Panc1 (cell line): ENCODE results near the gene SNCB. TPM values are rescaled to one million over a fixed set of nuclear protein-coding genes. Genes with fewer than 3 reads are reported as not detected.
"Not testable (repeated sequence)": the region's sequence is repeated elsewhere in the genome, so short reads cannot be mapped to it uniquely, and the experiment has no call there.

Experiments
- ATAC-seq: fragments of 200-7000 bp; cut with Tn5 transposase; 2 replicates; pipeline ENCODE4 v1.9.1; 2020; ENCODE audit warnings: mild to moderate bottlenecking, moderate library complexity
- BruUV-seq: library from RNA; stranded (reverse); fragments of 400-500 nt; replicated peaks from 2 replicates; lab custom pipeline; 2021; lab: Mats Ljungman, UMichigan
- CTCF ChIA-PET: fragments of 300-600 bp; sonication (Branson Sonifier 250); formaldehyde crosslinking; loops from one replicate; lab custom pipeline; 2022; ENCODE audit warnings: antibody characterized with exemption; lab: Charles Lee
- POLR2A ChIA-PET: fragments of 300-600 bp; sonication (Branson Sonifier 250); formaldehyde crosslinking; loops from one replicate; lab custom pipeline; 2022; ENCODE audit warnings: antibody characterized with exemption; lab: Charles Lee
- DNase-seq: peaks from one replicate; pipeline ENCODE4 v3.0.0-alpha.2; 2010; ENCODE audit warnings: low read depth, low spot score
- H3K27ac ChIP-seq: 2 replicates; pipeline ENCODE4 v1.5.1; 2011; ENCODE audit warnings: mild to moderate bottlenecking, low read length, inconsistent platforms
- H3K27me3 ChIP-seq: fragments of 200-500 bp; sonication (Bioruptor generic); 2 replicates; pipeline ENCODE4 v1.6.0; 2014; ENCODE audit warnings: low read length, inconsistent platforms; ENCODE audit not compliant: control insufficient read depth, insufficient read depth
- H3K36me3 ChIP-seq: fragments of 200-500 bp; sonication (Bioruptor generic); 2 replicates; pipeline ENCODE4 v1.5.1; 2014; ENCODE audit warnings: inconsistent platforms, mild to moderate bottlenecking, low read length, moderate library complexity; ENCODE audit not compliant: control insufficient read depth, insufficient read depth
- H3K4me1 ChIP-seq: 2 replicates; pipeline ENCODE4 v1.5.1; 2011; ENCODE audit warnings: inconsistent platforms, mild to moderate bottlenecking, low read length, moderate library complexity; ENCODE audit not compliant: control insufficient read depth, insufficient read depth
- H3K4me3 ChIP-seq, 2 experiments: 2 replicates each; pipeline ENCODE4 v1.5.1; 2011 to 2012; ENCODE audit warnings: low read depth in 2 of 2, low read length in 2 of 2, mild to moderate bottlenecking in 2 of 2, inconsistent platforms in 1 of 2, moderate library complexity in 1 of 2
- H3K9me3 ChIP-seq: fragments of 200-500 bp; sonication (Bioruptor generic); 2 replicates; pipeline ENCODE4 v1.5.1; 2014; ENCODE audit warnings: low read depth, mild to moderate bottlenecking, inconsistent platforms, low read length, moderate library complexity; ENCODE audit not compliant: control insufficient read depth, insufficient read depth
- POLR2AphosphoS5 ChIP-seq: IDR thresholded peaks from 2 replicates; pipeline ENCODE4 v1.6.1; 2012; ENCODE audit warnings: mild to moderate bottlenecking, low read depth, low read length, moderate library complexity
- SIN3A ChIP-seq: IDR thresholded peaks from 2 replicates; pipeline ENCODE4 v1.6.1; 2012; ENCODE audit warnings: low read depth, mild to moderate bottlenecking, low read length, moderate library complexity, borderline replicate concordance; ENCODE audit not compliant: insufficient read depth
- TCF7L2 ChIP-seq: IDR thresholded peaks from 2 replicates; pipeline ENCODE4 v1.6.1; 2011; ENCODE audit warnings: mild to moderate bottlenecking, low read depth, low read length, inconsistent platforms
- in situ Hi-C: cut with HindIII; loops from 2 replicates; pipeline ENCODE4 v1.10.0; 2016; ENCODE audit warnings: low sequenced_read_pairs, low pct_unique_long_range_greater_than_20kb
- intact Hi-C: fragments of 100-400 bp; cut with micrococcal nuclease; formaldehyde crosslinking; loops from one replicate; pipeline ENCODE4 v1.10.0; 2022; ENCODE audit not compliant: unreplicated experiment
- total RNA-seq: library from RNA; stranded (reverse); gene quantifications from one replicate; pipeline ENCODE4 v1.2.1, GENCODE V29; 2021; ENCODE audit not compliant: unreplicated experiment
- TF ChIP-seq, protein P1 (sequence below): fragments of 450-650 bp; IDR thresholded peaks from 2 replicates; pipeline ENCODE4 v1.5.1; 2017; ENCODE audit warnings: mild to moderate bottlenecking
- TF ChIP-seq, protein P2 (sequence below), 2 experiments: IDR thresholded peaks; 2 replicates each; pipeline ENCODE4 v1.6.1; 2011 to 2012; ENCODE audit warnings: low read depth in 2 of 2, control low read depth in 1 of 2, low read length in 1 of 2, mild to moderate bottlenecking in 1 of 2, moderate library complexity in 1 of 2; ENCODE audit not compliant: insufficient read depth in 1 of 2

The SNCB gene
- total RNA-seq, 1 experiment from 2014 or later: 0.77 TPM

DNA sequence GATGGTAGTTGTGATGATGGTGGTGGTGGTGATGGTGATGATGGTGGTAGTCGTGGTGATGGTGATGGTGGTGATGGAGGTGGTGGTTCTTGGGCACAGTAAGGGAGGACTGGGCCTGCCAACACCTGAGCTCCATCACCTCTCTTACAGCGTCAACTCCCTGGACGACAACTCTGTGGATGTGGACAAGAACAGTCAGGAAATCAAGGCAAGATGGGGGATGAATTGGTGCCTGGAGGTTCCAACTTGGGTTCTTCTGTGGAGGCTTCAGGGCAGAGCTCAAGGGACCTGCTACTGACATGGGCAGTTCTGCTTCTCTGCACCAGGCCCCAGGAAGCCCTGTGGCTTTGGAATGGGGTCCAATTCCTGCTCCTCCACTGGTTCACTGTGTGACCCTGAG lies 37.8 kb downstream of the SNCB start:
- Histone ChIP-seq H3K36me3 (no peaks in the 10 kb centered on the region), H3K9me3 (no peaks in the 10 kb centered on the region), H3K27ac (no peak overlapping the region), H3K4me1 (no peaks in the 10 kb centered on the region), H3K27me3 (no peaks in the 10 kb centered on the region), H3K4me3 (no peak overlapping the region)
- no TSS peak for BruUV-seq
- TF ChIP-seq TCF7L2 (no peak), SIN3A (no peak), POLR2AphosphoS5 (no peak)
- TF ChIP-seq, protein P1, sequence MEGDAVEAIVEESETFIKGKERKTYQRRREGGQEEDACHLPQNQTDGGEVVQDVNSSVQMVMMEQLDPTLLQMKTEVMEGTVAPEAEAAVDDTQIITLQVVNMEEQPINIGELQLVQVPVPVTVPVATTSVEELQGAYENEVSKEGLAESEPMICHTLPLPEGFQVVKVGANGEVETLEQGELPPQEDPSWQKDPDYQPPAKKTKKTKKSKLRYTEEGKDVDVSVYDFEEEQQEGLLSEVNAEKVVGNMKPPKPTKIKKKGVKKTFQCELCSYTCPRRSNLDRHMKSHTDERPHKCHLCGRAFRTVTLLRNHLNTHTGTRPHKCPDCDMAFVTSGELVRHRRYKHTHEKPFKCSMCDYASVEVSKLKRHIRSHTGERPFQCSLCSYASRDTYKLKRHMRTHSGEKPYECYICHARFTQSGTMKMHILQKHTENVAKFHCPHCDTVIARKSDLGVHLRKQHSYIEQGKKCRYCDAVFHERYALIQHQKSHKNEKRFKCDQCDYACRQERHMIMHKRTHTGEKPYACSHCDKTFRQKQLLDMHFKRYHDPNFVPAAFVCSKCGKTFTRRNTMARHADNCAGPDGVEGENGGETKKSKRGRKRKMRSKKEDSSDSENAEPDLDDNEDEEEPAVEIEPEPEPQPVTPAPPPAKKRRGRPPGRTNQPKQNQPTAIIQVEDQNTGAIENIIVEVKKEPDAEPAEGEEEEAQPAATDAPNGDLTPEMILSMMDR: no peak
- TF ChIP-seq, protein P2, sequence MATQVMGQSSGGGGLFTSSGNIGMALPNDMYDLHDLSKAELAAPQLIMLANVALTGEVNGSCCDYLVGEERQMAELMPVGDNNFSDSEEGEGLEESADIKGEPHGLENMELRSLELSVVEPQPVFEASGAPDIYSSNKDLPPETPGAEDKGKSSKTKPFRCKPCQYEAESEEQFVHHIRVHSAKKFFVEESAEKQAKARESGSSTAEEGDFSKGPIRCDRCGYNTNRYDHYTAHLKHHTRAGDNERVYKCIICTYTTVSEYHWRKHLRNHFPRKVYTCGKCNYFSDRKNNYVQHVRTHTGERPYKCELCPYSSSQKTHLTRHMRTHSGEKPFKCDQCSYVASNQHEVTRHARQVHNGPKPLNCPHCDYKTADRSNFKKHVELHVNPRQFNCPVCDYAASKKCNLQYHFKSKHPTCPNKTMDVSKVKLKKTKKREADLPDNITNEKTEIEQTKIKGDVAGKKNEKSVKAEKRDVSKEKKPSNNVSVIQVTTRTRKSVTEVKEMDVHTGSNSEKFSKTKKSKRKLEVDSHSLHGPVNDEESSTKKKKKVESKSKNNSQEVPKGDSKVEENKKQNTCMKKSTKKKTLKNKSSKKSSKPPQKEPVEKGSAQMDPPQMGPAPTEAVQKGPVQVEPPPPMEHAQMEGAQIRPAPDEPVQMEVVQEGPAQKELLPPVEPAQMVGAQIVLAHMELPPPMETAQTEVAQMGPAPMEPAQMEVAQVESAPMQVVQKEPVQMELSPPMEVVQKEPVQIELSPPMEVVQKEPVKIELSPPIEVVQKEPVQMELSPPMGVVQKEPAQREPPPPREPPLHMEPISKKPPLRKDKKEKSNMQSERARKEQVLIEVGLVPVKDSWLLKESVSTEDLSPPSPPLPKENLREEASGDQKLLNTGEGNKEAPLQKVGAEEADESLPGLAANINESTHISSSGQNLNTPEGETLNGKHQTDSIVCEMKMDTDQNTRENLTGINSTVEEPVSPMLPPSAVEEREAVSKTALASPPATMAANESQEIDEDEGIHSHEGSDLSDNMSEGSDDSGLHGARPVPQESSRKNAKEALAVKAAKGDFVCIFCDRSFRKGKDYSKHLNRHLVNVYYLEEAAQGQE (IDR thresholded peaks at IDR 0.05; ENCODE audit: insufficient read depth in 1 of 2, low read depth in 2 of 2, low read length in 1 of 2): no peak
- no peak for DNase-seq
- intact Hi-C loops (no loop called here), in situ Hi-C loops (no loop called here)
- POLR2A ChIA-PET: no interaction called here
- CTCF ChIA-PET: no interaction called here
- ATAC-seq: no peak

DNA sequence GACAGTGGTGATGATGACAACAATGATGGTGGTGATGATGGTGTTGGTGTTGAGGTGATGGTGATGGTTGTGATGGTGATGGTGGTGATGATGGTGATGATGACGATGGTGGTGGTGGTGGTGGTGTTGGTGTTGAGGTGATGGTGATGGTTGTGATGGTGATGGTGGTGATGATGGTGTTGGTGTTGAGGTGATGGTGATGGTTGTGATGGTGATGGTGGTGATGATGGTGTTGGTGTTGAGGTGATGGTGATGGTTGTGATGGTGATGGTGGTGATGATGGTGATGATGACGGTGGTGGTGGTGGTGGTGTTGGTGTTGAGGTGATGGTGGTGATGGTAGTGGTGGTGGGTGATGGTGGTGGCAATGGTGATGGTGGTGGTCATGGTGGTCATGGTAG lies 38.7 kb downstream of the SNCB start:
- H3K36me3 ChIP-seq, CTCF ChIA-PET, in situ Hi-C loops, ATAC-seq, H3K27me3 ChIP-seq, H3K27ac ChIP-seq, DNase-seq, BruUV-seq, H3K4me3 ChIP-seq, H3K9me3 ChIP-seq, POLR2A ChIA-PET, intact Hi-C loops, H3K4me1 ChIP-seq: not testable (repeated sequence)

- DNase-seq (no peak), ATAC-seq (no peak)
- BruUV-seq: no TSS peak
- ChIA-PET POLR2A (no interaction called here), CTCF (interaction anchor here (0.6 kb wide), 1 partner anchor 26 kb away, joined by 4 read pairs; no protein-coding TSS in a partner anchor)
- H3K36me3 ChIP-seq: no peaks in the 10 kb centered on the region
- H3K9me3 ChIP-seq: no peaks in the 10 kb centered on the region
- TF ChIP-seq POLR2AphosphoS5: no peak
- TF ChIP-seq TCF7L2: no peak
- TF ChIP-seq SIN3A: no peak
- TF ChIP-seq, protein P2 (IDR thresholded peaks at IDR 0.05; ENCODE audit: insufficient read depth in 1 of 2, low read depth in 2 of 2, low read length in 1 of 2): no peak
- TF ChIP-seq, protein P1: no peak
- no peaks in the 10 kb centered on the region for H3K4me1 ChIP-seq
- H3K27me3 ChIP-seq: no peaks in the 10 kb centered on the region
- intact Hi-C loops: no loop called here
- in situ Hi-C loops: no loop called here
- H3K27ac ChIP-seq: no peak overlapping the region
- no peak overlapping the region for H3K4me3 ChIP-seq
Observed at GRCh38 chr5:176590035-176590717, 40.2 kb downstream of the SNCB start.
